AG04450 (cell line): ENCODE data around the gene BEST4. TPM values are rescaled to one million over a fixed set of nuclear protein-coding genes. Genes with fewer than 3 reads are reported as not detected.

Source experiments
- CTCF ChIA-PET: fragments of 300-600, 350-600 bp; formaldehyde crosslinking; extraction: SDS; loops from one replicate; lab custom pipeline; 2022; ENCODE audit warnings: antibody characterized with exemption, inconsistent platforms; lab: Charles Lee
- POLR2A ChIA-PET: fragments of 350-600 bp; formaldehyde crosslinking; extraction: SDS; loops from one replicate; lab custom pipeline; 2021; ENCODE audit warnings: antibody characterized with exemption, inconsistent platforms; lab: Yijun Ruan, JAX
- DNase-seq: peaks from one replicate; pipeline ENCODE4 v3.0.0-alpha.2; 2011; ENCODE audit warnings: low read depth, low spot score
- H3K27ac ChIP-seq: one replicate; pipeline ENCODE4 v1.5.1; 2012; ENCODE audit warnings: low read depth, low read length, control low read depth
- H3K27me3 ChIP-seq: one replicate; pipeline ENCODE4 v1.6.0; 2012; ENCODE audit warnings: low read length; ENCODE audit not compliant: control insufficient read depth, insufficient read depth
- H3K4me3 ChIP-seq: 2 replicates; pipeline ENCODE4 v1.5.1; 2011; ENCODE audit warnings: mild to moderate bottlenecking, low read depth, low read length, control low read depth
- H3K9me3 ChIP-seq: 2 replicates; pipeline ENCODE4 v1.5.1; 2012; ENCODE audit warnings: low read length; ENCODE audit not compliant: control insufficient read depth, insufficient read depth
- polyA plus RNA-seq: library from polyadenylated mRNA; depleted of rRNA; stranded (reverse); fragments of >200 nt; gene quantifications from 2 replicates; pipeline ENCODE4 v1.2.3, GENCODE V29; 2011
- TF ChIP-seq, protein P1 (sequence below): IDR thresholded peaks from 2 replicates; pipeline ENCODE4 v1.5.1; 2011; ENCODE audit warnings: low read depth, low read length, control low read depth, inconsistent platforms

BEST4 gene
- polyA plus RNA-seq, 1 experiment, result 0.07 TPM

DNA sequence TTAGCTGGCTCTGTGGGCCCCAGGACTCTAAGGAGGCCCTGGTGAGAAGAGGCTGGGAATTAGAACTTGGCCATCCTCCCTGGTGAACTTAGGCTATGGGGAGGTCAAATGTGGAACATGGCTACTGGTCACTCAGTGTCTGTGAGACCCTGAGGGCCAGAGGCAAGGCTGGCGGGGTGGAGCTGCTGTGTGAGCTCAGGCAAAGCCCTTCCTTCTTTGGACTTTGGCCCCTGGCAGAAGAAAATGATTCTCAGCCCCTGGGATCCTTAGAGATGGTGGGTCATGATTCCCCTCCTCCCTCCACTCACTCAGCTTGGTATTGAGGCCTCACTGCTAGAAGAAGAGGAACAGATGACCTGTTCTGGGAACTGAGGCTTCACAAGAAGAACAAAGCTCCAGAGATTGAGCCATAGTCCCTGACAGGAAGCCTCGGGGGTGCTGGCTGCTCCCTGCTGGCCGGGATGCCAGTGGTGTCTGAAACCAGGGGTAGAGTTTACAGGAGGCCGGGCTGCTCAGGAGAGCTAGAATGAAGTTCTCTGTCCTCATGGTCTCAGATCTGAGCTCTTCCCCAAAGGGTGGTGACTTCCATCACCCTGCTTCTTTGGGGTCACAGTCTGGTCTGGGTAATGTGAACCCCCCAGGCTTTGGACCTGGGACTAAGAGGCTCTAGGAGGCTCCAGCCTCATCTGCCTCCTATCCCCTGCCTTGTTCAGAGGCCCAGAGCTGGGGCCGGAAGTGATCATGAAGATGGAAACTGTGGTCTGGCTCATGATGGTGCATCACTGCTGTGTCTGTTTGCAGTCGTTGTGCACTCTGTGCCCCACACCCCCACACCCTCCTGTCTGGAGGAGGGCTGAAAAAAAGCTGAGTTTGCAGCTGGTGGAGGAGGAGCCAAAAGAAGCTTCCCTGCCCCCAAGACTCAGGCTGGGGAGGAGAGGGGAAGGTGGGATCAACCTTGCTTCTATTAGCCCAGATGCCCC is 21.3 kb upstream of the BEST4 start:
- DNase-seq, result no peak
- Histone ChIP-seq H3K9me3 (no peaks in the 10 kb centered on the region; the same call in 1 of the 2 replicates), H3K27me3 (no peaks in the 10 kb centered on the region), H3K27ac (peak overlapping the region; percentile 100), H3K4me3 (peak overlapping the region; percentile 63)
- CTCF ChIA-PET, result interaction anchor here (0.8 to 2.2 kb wide), 7 partner anchors 9 to 78 kb away, joined by 3 to 20 read pairs (median 5); partner anchors contain the start of genes PLK3 and RNU5D-1
- TF ChIP-seq, protein P1, sequence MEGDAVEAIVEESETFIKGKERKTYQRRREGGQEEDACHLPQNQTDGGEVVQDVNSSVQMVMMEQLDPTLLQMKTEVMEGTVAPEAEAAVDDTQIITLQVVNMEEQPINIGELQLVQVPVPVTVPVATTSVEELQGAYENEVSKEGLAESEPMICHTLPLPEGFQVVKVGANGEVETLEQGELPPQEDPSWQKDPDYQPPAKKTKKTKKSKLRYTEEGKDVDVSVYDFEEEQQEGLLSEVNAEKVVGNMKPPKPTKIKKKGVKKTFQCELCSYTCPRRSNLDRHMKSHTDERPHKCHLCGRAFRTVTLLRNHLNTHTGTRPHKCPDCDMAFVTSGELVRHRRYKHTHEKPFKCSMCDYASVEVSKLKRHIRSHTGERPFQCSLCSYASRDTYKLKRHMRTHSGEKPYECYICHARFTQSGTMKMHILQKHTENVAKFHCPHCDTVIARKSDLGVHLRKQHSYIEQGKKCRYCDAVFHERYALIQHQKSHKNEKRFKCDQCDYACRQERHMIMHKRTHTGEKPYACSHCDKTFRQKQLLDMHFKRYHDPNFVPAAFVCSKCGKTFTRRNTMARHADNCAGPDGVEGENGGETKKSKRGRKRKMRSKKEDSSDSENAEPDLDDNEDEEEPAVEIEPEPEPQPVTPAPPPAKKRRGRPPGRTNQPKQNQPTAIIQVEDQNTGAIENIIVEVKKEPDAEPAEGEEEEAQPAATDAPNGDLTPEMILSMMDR, result 0 out of 2 replicates have a peak, but pooled peaks have one; percentile 16
- POLR2A ChIA-PET, result interaction anchor here (0.5 to 4.1 kb wide), 7 partner anchors 9 to 712 kb away, joined by 3 to 103 read pairs (median 5); partner anchors contain the start of genes PLK3, PRDX1 and RPS8

DNA sequence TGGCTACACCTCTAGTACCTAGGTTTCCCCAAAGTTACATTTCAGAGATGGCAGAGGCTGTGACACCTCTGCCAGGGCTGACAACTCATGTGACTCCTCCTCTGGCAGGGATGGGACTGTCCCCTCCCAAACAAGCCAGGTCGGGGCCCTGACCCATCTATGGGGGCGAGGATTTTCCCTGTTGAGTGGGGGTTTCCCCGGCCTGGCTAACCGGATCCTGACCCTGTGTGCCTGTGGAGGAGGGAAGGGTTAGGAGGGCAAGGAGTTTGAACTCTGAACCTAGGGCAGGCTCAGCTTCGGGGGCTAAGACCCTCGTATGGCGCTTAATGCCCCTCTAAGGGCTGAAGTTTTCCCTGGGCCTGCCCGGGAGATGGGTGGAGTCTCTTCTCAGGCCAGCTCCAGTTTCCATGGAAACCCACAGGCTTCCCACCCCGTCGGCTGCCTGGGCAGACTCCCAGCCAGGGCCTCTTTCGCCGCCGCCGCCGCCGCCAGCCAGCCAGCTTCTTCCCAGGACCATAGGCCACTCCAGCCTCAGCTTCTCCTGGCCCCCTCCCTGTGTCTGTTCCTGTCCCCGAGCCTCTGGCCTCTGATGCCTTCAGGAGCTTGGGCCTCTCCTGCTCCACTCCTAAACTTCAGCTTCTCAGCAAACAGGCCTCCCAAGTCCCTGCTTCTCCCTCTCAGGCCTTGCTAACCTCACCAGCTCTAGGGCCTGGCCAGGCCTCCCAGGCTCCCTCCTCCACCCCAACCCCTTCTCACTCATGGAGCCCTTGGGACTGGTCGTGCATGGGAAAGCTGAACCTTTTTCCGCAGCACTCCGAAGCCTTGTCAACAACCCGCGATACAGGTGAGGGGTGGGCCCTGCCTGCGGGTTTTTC is 20.3 kb upstream of the BEST4 start, which contains the start of gene BTBD19:
TSS of gene BTBD19 (plus strand) at position 461 of the 875 bp plus-strand sequence. CDS start at position 759, 298 bp downstream.
- CTCF ChIA-PET, result interaction anchor here (0.6 to 2.2 kb wide), 7 partner anchors 8 to 77 kb away, joined by 3 to 20 read pairs (median 5); partner anchors contain the start of genes PLK3 and RNU5D-1
- H3K9me3 ChIP-seq, result no peaks in the 10 kb centered on the region; the same call in 1 of the 2 replicates
- DNase-seq, result peak; percentile 80
- POLR2A ChIA-PET, result interaction anchor here (0.5 to 4.1 kb wide), 12 partner anchors 8 to 1962 kb away, joined by 3 to 103 read pairs (median 4); partner anchors contain the start of genes HECTD3, PLK3, PRDX1 and PTCH2
- H3K4me3 ChIP-seq, result peak within 1 kb of the TSS; percentile 63
- TF ChIP-seq, protein P1, result no peak
- peak within 1 kb of the TSS; percentile 100 for H3K27ac ChIP-seq
- no peaks in the 10 kb centered on the region for H3K27me3 ChIP-seq

DNA sequence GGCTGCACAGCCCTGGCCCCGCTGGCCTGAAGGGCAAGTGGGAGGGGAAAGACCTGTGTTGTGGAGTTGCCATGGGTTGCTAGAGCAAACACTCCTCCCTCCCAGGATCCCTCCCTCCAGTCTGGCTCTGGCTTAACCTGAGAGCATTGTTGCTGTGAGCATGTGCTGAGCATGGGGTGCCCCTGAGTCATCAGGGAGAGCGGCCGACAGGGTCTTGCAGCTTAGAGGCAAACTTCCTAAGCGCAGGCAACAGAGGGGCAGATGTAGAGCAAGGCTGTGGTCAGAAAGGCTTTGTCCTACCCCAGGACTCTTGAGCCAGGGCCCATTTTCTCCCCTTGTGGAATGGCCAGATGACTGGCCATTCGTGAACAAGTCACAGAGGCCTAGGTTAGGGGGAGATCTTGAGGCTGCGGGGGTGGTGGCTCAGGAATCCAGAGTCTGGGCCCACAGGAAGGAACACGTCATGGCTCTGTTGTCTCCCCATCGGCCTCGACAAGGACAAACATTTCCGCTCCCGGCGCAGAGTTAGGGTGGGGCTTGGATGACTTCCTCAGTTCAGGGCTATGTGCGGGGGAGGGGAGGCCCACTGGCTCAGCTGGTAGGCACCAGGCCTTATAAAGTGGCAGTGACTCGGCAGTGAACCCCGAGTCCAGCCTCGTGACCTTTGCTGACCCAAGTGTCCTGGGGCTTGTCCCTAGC is 19.5 kb upstream of the BEST4 start:
- Histone ChIP-seq H3K4me3 (peak overlapping the region; percentile 63), H3K27ac (peak overlapping the region; percentile 100), H3K27me3 (no peaks in the 10 kb centered on the region), H3K9me3 (no peaks in the 10 kb centered on the region; the same call in 1 of the 2 replicates)
- DNase-seq, result peak; percentile 98
- POLR2A ChIA-PET, result interaction anchor here (0.6 to 4.1 kb wide), 11 partner anchors 7 to 1961 kb away, joined by 3 to 103 read pairs (median 3); partner anchors contain the start of genes HECTD3, PLK3, PRDX1 and PTCH2
- CTCF ChIA-PET, result interaction anchor here (1.2 to 1.6 kb wide), 4 partner anchors 9 to 76 kb away, joined by 4 to 8 read pairs (median 4); partner anchors contain the start of gene RNU5D-1
- TF ChIP-seq, protein P1, result no peak

DNA sequence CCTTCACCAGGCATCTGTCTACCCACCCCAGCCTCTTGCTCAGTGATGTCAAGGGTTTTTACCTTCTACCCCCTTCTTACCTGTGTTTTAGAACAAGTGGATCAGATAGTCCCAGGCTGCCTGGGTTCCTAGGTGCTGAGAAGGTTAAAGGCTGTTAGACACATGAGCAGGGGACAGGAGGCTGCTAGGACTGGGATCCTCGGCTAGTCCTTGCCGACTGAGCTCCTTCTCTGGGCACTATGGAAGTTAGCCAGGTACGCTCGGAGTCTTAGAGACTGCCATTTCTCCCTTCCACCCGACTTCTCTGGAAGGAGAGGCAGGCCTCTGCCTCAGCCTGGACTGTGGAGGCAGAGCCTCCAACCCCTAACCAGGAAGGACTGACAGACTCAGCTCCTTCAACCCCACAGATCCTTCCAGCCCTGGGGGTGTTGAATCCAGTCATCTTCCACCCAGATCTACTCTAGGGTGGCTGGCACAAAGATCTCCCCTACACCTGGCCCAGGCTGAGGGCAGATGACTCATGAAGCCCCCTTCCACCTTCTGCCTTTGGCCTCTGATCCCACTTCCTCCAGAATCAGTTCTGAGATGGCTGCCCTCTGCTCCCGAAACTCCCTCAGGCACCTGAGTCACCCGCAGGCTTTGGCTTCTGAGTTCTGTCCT is 18.9 kb upstream of the BEST4 start, which contains the start of gene DYNLT4:
TSS of gene DYNLT4 (minus strand) at position 648 of the 660 bp plus-strand sequence. CDS start 683 bp downstream, outside the sequence.
- H3K27ac ChIP-seq, result peak within 1 kb of the TSS; percentile 100
- no peaks in the 10 kb centered on the region for H3K27me3 ChIP-seq
- H3K9me3 ChIP-seq, result no peaks in the 10 kb centered on the region; the same call in 1 of the 2 replicates
- ChIA-PET POLR2A (interaction anchor here (0.6 to 4.1 kb wide), 3 partner anchors 13 to 699 kb away, joined by 3 to 103 read pairs (median 7); no protein-coding TSS in a partner anchor), CTCF (interaction anchor here (1.3 kb wide), 1 partner anchor 13 kb away, joined by 4 read pairs; no protein-coding TSS in a partner anchor)
- DNase-seq, result no peak
- TF ChIP-seq, protein P1, result no peak
- peak within 1 kb of the TSS; percentile 63 for H3K4me3 ChIP-seq
